Measurements from ENCODE around the gene SEMA4B.

SEMA4B gene

GRCh38 chr15:90174140-90174875 is 26.8 kb upstream of the SEMA4B start:
- no peaks in the 10 kb centered on the region for H3K27me3 ChIP-seq (ENCODE audit: insufficient read depth, low read depth, severe bottlenecking)
- H3K27ac ChIP-seq, result peak overlapping the region; percentile 93
- H3K36me3 ChIP-seq, result no peaks in the 10 kb centered on the region
- H3K9me3 ChIP-seq (ENCODE audit: severe bottlenecking), result peaks cover 4% of the 10 kb centered on the region
- no peak for TF ChIP-seq CTCF (IDR thresholded peaks at IDR 0.05; ENCODE audit: low read depth, low read length)
- H3K4me3 ChIP-seq (ENCODE audit: low read depth, low read length), result no peak overlapping the region
- peak; percentile 73 for DNase-seq

GRCh38 chr15:90177012-90177411 is 24.1 kb upstream of the SEMA4B start:
- Histone ChIP-seq H3K9me3 (ENCODE audit: severe bottlenecking) (peaks cover 4% of the 10 kb centered on the region), H3K36me3 (no peaks in the 10 kb centered on the region), H3K4me3 (ENCODE audit: low read depth, low read length) (no peak overlapping the region), H3K27ac (no peak overlapping the region), H3K27me3 (ENCODE audit: insufficient read depth, low read depth, severe bottlenecking) (no peaks in the 10 kb centered on the region)
- no peak for DNase-seq
- no peak for TF ChIP-seq CTCF (IDR thresholded peaks at IDR 0.05; ENCODE audit: low read depth, low read length)

GRCh38 chr15:90178468-90179435 is 22.4 kb upstream of the SEMA4B start:
- H3K4me3 ChIP-seq (ENCODE audit: low read depth, low read length), result no peak overlapping the region
- TF ChIP-seq CTCF (IDR thresholded peaks at IDR 0.05; ENCODE audit: low read depth, low read length), result no peak
- H3K27ac ChIP-seq, result no peak overlapping the region
- H3K27me3 ChIP-seq (ENCODE audit: insufficient read depth, low read depth, severe bottlenecking), result no peaks in the 10 kb centered on the region
- H3K36me3 ChIP-seq, result no peaks in the 10 kb centered on the region
- H3K9me3 ChIP-seq (ENCODE audit: severe bottlenecking), result peaks cover 4% of the 10 kb centered on the region
- DNase-seq, result no peak

- Histone ChIP-seq H3K27me3 (ENCODE audit: insufficient read depth, low read depth, severe bottlenecking) (no peaks in the 10 kb centered on the region), H3K36me3 (no peaks in the 10 kb centered on the region), H3K27ac (peak overlapping the region; percentile 77), H3K9me3 (ENCODE audit: severe bottlenecking) (no peaks in the 10 kb centered on the region), H3K4me3 (ENCODE audit: low read depth, low read length) (peak overlapping the region; percentile 3; the same call in 1 of the 2 replicates)
- TF ChIP-seq CTCF (IDR thresholded peaks at IDR 0.05; ENCODE audit: low read depth, low read length), result no peak
- DNase-seq, result peak; percentile 33
Measured at GRCh38 chr15:90181776-90182175, 19.4 kb upstream of the SEMA4B start.

GRCh38 chr15:90184119-90184785 is 16.9 kb upstream of the SEMA4B start:
- H3K27ac ChIP-seq, result peak overlapping the region; percentile 89
- H3K9me3 ChIP-seq (ENCODE audit: severe bottlenecking), result no peaks in the 10 kb centered on the region
- no peaks in the 10 kb centered on the region for H3K36me3 ChIP-seq
- TF ChIP-seq CTCF (IDR thresholded peaks at IDR 0.05; ENCODE audit: low read depth, low read length), result no peak
- peak overlapping the region; percentile 71 for H3K4me3 ChIP-seq (ENCODE audit: low read depth, low read length)
- DNase-seq, result peak; percentile 70
- no peaks in the 10 kb centered on the region for H3K27me3 ChIP-seq (ENCODE audit: insufficient read depth, low read depth, severe bottlenecking)
